Endothelial cell of umbilical vein (primary cell): Measurements from ENCODE around the gene THEMIS. TPM values are rescaled to one million over a fixed set of nuclear protein-coding genes. Genes with fewer than 3 reads are reported as not detected.
A peak's percentile ranks its signal among the peaks of the same experiment; 100 is the strongest.

ENCODE experiments used
- BruUV-seq: library from RNA; stranded (reverse); fragments of 400-500 nt; replicated peaks from 2 replicates; lab custom pipeline; 2021; lab: Mats Ljungman, UMichigan
- CTCF ChIA-PET: fragments of 300-600, 350-600 bp; sonication (Branson Sonifier 250); formaldehyde crosslinking; loops from one replicate; lab custom pipeline; 2021; ENCODE audit warnings: antibody characterized with exemption, inconsistent platforms; lab: Charles Lee
- POLR2A ChIA-PET: fragments of 300-600, 350-600 bp; sonication (Branson Sonifier 250); formaldehyde crosslinking; loops from one replicate; lab custom pipeline; 2021; ENCODE audit warnings: antibody characterized with exemption, inconsistent platforms; lab: Charles Lee
- DNase-seq: peaks from one replicate; pipeline ENCODE4 v3.0.0-alpha.2; 2011; ENCODE audit warnings: low read depth, low spot score
- FAIRE-seq: peaks from 2 replicates; lab custom pipeline; 2011; peaks lifted over from hg19 to GRCh38; lab: Jason Lieb, UNC
- H2AFZ ChIP-seq: 2 replicates; pipeline ENCODE4 v1.6.0; 2012; ENCODE audit warnings: low read depth, low read length, control low read depth, inconsistent platforms
- H3K27ac ChIP-seq: 2 replicates; pipeline ENCODE4 v1.5.1; 2011; ENCODE audit warnings: low read depth, mild to moderate bottlenecking, control low read depth, low read length, moderate library complexity; ENCODE audit not compliant: insufficient read depth
- H3K27me3 ChIP-seq, 2 experiments: 2 replicates each; pipeline versions ENCODE4 v1.6.0 to v1.6.1; 2011; ENCODE audit warnings: low read length in 2 of 2, mixed read lengths in 1 of 2; ENCODE audit not compliant: control insufficient read depth in 2 of 2, insufficient read depth in 2 of 2
- H3K36me3 ChIP-seq, 2 experiments: 2 replicates in 1 of 2; 3 replicates in 1 of 2; pipeline ENCODE4 v1.5.1; 2011; ENCODE audit warnings: low read length in 2 of 2, mild to moderate bottlenecking in 1 of 2, moderate library complexity in 1 of 2; ENCODE audit not compliant: control insufficient read depth in 2 of 2, insufficient read depth in 2 of 2; ENCODE audit errors: extremely low read depth in 1 of 2
- H3K4me1 ChIP-seq: 3 replicates; pipeline ENCODE4 v1.5.1; 2011; ENCODE audit warnings: mild to moderate bottlenecking, low read length; ENCODE audit not compliant: control insufficient read depth, insufficient read depth; ENCODE audit errors: extremely low read depth
- H3K4me2 ChIP-seq: 2 replicates; pipeline ENCODE4 v1.6.1; 2011; ENCODE audit warnings: low read length, control low read depth, mixed read lengths; ENCODE audit not compliant: insufficient read depth
- H3K4me3 ChIP-seq, 3 experiments: fragments of 200-600 bp in 1 of 3; sonication (generic), shearing (Covaris generic) in 1 of 3; replicated peaks in 1 of 3; 2 replicates each; pipeline ENCODE4 v1.5.1; 2011 to 2016; ENCODE audit warnings: control low read depth in 3 of 3, low read length in 3 of 3, mild to moderate bottlenecking in 2 of 3, inconsistent platforms in 1 of 3, low read depth in 1 of 3, moderate library complexity in 1 of 3; ENCODE audit not compliant: insufficient read depth in 1 of 3
- H3K79me2 ChIP-seq: 2 replicates; pipeline ENCODE4 v1.6.0; 2012; ENCODE audit warnings: low read length, inconsistent platforms; ENCODE audit not compliant: control insufficient read depth, insufficient read depth
- H3K9ac ChIP-seq: replicated peaks from 2 replicates; pipeline ENCODE3; 2011; ENCODE audit warnings: low read length, control low read depth; ENCODE audit not compliant: insufficient read depth; ENCODE audit errors: extremely low read depth
- H3K9me1 ChIP-seq: replicated peaks from 3 replicates; pipeline ENCODE4 v1.6.0; 2011; ENCODE audit warnings: mild to moderate bottlenecking, low read length; ENCODE audit not compliant: control insufficient read depth, insufficient read depth; ENCODE audit errors: extremely low read depth
- H3K9me3 ChIP-seq: replicated peaks from 2 replicates; pipeline ENCODE4 v1.5.1; 2012; ENCODE audit warnings: low read length, inconsistent platforms; ENCODE audit not compliant: control insufficient read depth, insufficient read depth
- H4K20me1 ChIP-seq: replicated peaks from 2 replicates; pipeline ENCODE3; 2011; ENCODE audit warnings: mild to moderate bottlenecking, low read length; ENCODE audit not compliant: control insufficient read depth, insufficient read depth; ENCODE audit errors: extremely low read depth
- EZH2 ChIP-seq: IDR thresholded peaks from 2 replicates; pipeline ENCODE4 v1.6.1; 2012; ENCODE audit warnings: borderline replicate concordance, low read depth, mild to moderate bottlenecking, moderate library complexity, low read length, inconsistent platforms; ENCODE audit not compliant: severe bottlenecking
- FOS ChIP-seq: IDR thresholded peaks from 2 replicates; pipeline ENCODE4 v1.6.1; 2011; ENCODE audit warnings: mild to moderate bottlenecking, low read length, moderate library complexity, borderline replicate concordance; ENCODE audit not compliant: insufficient read depth
- GATA2 ChIP-seq: IDR thresholded peaks from 2 replicates; pipeline ENCODE4 v1.7.0; 2011; ENCODE audit warnings: low read depth, mild to moderate bottlenecking, moderate library complexity, mixed read lengths, low read length; ENCODE audit not compliant: insufficient read length, insufficient read depth
- JUN ChIP-seq: IDR thresholded peaks from 2 replicates; pipeline ENCODE4 v1.6.1; 2011; ENCODE audit warnings: borderline replicate concordance, low read depth; ENCODE audit not compliant: insufficient read length, insufficient read depth
- MYC ChIP-seq: IDR thresholded peaks from one replicate; pipeline ENCODE4 v1.6.1; 2011; ENCODE audit warnings: mild to moderate bottlenecking, low read depth, low read length
- POLR2A ChIP-seq: IDR thresholded peaks from 2 replicates; pipeline ENCODE4 v1.6.1; 2012; ENCODE audit warnings: low read depth, mild to moderate bottlenecking, control low read depth, low read length
- POLR2AphosphoS5 ChIP-seq: IDR thresholded peaks from 2 replicates; pipeline ENCODE4 v1.6.1; 2012; ENCODE audit warnings: low read depth, mild to moderate bottlenecking, control low read depth, low read length, moderate library complexity; ENCODE audit not compliant: insufficient read depth
- dilution Hi-C: fragments of 300-500 bp; cut with MboI; formaldehyde crosslinking; loops from one replicate; pipeline ENCODE4 v1.15.0; 2019; ENCODE audit warnings: low sequenced_read_pairs; ENCODE audit not compliant: extremely low pct_ligation_motif_present
- intact Hi-C: fragments of 100-400 bp; cut with micrococcal nuclease; formaldehyde crosslinking; loops from one replicate; pipeline ENCODE4 v1.10.0; 2022
- polyA plus RNA-seq, 4 experiments: library from polyadenylated mRNA; depleted of rRNA in 3 of 4; stranded (reverse) in 3 of 4; unstranded in 1 of 4; fragments of >200 nt; gene quantifications; 2 replicates each; pipeline versions ENCODE4 v1.2.1 to v1.2.3, GENCODE V29; 2011 to 2012; ENCODE audit warnings: missing spikeins in 1 of 4
- total RNA-seq: library from RNA; stranded (reverse); gene quantifications from 2 replicates; pipeline ENCODE4 v1.2.3, GENCODE V29; 2021
- TF ChIP-seq, protein P1 (sequence below): IDR thresholded peaks from 2 replicates; pipeline ENCODE4 v1.6.1; 2011; ENCODE audit not compliant: insufficient read depth, insufficient read length
- TF ChIP-seq, protein P2 (sequence below), 2 donors: IDR thresholded peaks; 1 replicate in 1 of 2; 2 replicates in 1 of 2; pipeline ENCODE4 v1.5.1; 2011; ENCODE audit warnings: low read length in 2 of 2, mild to moderate bottlenecking in 2 of 2, moderate library complexity in 2 of 2, control low read depth in 1 of 2, inconsistent platforms in 1 of 2, low read depth in 1 of 2; ENCODE audit not compliant: insufficient read depth in 1 of 2; ENCODE audit errors: extremely low read depth in 1 of 2

The THEMIS gene
- total and polyA plus RNA-seq, 2 donors (not counting 3 experiments of a cell fraction or from before 2014, with no cell fraction given): not detected

DNA sequence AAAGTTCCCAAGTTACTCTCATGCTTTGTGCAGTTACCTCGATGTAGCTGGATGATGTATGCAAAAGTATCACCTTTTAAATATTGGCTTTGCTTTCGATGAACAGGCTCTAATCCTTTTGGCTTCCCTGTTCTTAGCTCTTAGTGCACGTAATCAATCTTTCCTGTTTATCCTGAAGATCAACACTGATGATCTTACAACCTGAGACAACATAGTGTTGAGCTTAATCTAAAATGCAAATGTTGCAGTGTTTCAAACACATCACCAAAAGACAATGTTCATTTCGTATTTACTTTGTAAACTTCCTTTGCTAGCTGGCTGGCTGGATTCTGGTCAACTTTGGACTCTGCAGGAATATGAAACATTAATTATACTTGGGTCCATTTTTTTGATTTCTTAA is 132.1 kb downstream of the THEMIS start:
- no peaks in the 10 kb centered on the region for H4K20me1 ChIP-seq
- no peak overlapping the region for H3K4me3 ChIP-seq
- ChIA-PET POLR2A (no interaction called here), CTCF (interaction anchor here (0.7 kb wide), 1 partner anchor 32 kb away, joined by 3 read pairs; no protein-coding TSS in a partner anchor)
- FAIRE-seq: peak; percentile 38
- dilution Hi-C loops: no loop called here
- H3K27me3 ChIP-seq: no peaks in the 10 kb centered on the region
- no peak overlapping the region for H3K9ac ChIP-seq
- no peak for DNase-seq
- no peak overlapping the region for H3K27ac ChIP-seq
- no peaks in the 10 kb centered on the region for H3K9me3 ChIP-seq
- H2AFZ ChIP-seq: no peak overlapping the region
- H3K79me2 ChIP-seq: no peaks in the 10 kb centered on the region
- no peaks in the 10 kb centered on the region for H3K4me1 ChIP-seq
- no TSS peak for BruUV-seq
- H3K9me1 ChIP-seq: no peaks in the 10 kb centered on the region
- H3K36me3 ChIP-seq: no peaks in the 10 kb centered on the region
- TF ChIP-seq FOS (no peak), JUN (no peak), GATA2 (no peak), POLR2AphosphoS5 (no peak), POLR2A (no peak), EZH2 (no peak), MYC (no peak)
- TF ChIP-seq, protein P1, sequence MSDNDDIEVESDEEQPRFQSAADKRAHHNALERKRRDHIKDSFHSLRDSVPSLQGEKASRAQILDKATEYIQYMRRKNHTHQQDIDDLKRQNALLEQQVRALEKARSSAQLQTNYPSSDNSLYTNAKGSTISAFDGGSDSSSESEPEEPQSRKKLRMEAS: no peak
- TF ChIP-seq, protein P2, sequence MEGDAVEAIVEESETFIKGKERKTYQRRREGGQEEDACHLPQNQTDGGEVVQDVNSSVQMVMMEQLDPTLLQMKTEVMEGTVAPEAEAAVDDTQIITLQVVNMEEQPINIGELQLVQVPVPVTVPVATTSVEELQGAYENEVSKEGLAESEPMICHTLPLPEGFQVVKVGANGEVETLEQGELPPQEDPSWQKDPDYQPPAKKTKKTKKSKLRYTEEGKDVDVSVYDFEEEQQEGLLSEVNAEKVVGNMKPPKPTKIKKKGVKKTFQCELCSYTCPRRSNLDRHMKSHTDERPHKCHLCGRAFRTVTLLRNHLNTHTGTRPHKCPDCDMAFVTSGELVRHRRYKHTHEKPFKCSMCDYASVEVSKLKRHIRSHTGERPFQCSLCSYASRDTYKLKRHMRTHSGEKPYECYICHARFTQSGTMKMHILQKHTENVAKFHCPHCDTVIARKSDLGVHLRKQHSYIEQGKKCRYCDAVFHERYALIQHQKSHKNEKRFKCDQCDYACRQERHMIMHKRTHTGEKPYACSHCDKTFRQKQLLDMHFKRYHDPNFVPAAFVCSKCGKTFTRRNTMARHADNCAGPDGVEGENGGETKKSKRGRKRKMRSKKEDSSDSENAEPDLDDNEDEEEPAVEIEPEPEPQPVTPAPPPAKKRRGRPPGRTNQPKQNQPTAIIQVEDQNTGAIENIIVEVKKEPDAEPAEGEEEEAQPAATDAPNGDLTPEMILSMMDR (IDR thresholded peaks at IDR 0.05; ENCODE audit: extremely low read depth in 1 of 2, insufficient read depth in 1 of 2, low read depth in 1 of 2, low read length in 2 of 2): no peak
- intact Hi-C loops: no loop called here
- no peak overlapping the region for H3K4me2 ChIP-seq
